BE2C (cell line): ENCODE measurements around the gene FHL3.
A peak's percentile ranks its signal among the peaks of the same experiment; 100 is the strongest.

Source experiments
- DNase-seq: peaks from one replicate; pipeline ENCODE4 v3.0.0-alpha.2; 2020
- H3K27me3 ChIP-seq: fragments of 250-450 bp; sonication (Bioruptor Pico); 2 replicates; pipeline ENCODE4 v1.5.1; 2020; ENCODE audit warnings: mild to moderate bottlenecking
- H3K36me3 ChIP-seq: fragments of 250-450 bp; sonication (Bioruptor Pico); 2 replicates; pipeline ENCODE4 v1.5.1; 2020; ENCODE audit warnings: mild to moderate bottlenecking
- H3K4me1 ChIP-seq: fragments of 250-450 bp; sonication (Bioruptor Pico); 2 replicates; pipeline ENCODE4 v1.5.1; 2020
- H3K4me3 ChIP-seq: 2 replicates; pipeline ENCODE4 v1.5.1; 2011; ENCODE audit warnings: low read depth, low read length
- H3K9me3 ChIP-seq: fragments of 250-450 bp; sonication (Bioruptor Pico); 2 replicates; pipeline ENCODE4 v1.5.1; 2020
- CTCF ChIP-seq: IDR thresholded peaks from 2 replicates; pipeline ENCODE4 v1.5.1; 2012; ENCODE audit warnings: mild to moderate bottlenecking, low read depth, low read length

The FHL3 gene

GRCh38 chr1:38029081-38029681 lies 23.9 kb upstream of the FHL3 start:
- peak; percentile 79 for DNase-seq
- no peaks in the 10 kb centered on the region for H3K27me3 ChIP-seq
- H3K4me1 ChIP-seq = peaks cover 31% of the 10 kb centered on the region
- no peaks in the 10 kb centered on the region for H3K36me3 ChIP-seq
- TF ChIP-seq CTCF = peak; percentile 13; the same call in 1 of the 2 replicates
- H3K4me3 ChIP-seq = peak overlapping the region; percentile 19
- no peaks in the 10 kb centered on the region for H3K9me3 ChIP-seq

DNA sequence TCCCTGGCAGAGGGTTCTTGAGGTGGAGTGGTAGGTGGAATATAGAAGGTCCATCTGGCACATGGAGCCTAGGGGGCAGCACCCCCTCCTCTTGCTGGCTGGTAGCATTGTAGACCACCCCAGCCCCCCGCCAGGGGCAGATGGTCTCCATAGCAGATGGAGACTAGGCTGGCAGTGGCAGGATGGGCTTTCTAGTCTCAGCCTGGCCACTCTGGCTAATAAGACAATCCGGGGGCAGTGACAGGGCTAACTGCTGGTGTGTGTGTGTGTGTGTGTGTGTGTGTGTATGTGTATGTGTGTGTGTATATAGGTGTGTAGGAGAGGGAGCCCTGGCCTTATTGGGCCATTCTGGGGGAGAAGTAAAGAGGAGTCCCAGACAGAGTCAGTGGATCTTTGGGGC lies 23.4 kb upstream of the FHL3 start:
- Histone ChIP-seq H3K4me3 (peak overlapping the region; percentile 19; the same call in 1 of the 2 replicates), H3K4me1 (peaks cover 31% of the 10 kb centered on the region)

DNA sequence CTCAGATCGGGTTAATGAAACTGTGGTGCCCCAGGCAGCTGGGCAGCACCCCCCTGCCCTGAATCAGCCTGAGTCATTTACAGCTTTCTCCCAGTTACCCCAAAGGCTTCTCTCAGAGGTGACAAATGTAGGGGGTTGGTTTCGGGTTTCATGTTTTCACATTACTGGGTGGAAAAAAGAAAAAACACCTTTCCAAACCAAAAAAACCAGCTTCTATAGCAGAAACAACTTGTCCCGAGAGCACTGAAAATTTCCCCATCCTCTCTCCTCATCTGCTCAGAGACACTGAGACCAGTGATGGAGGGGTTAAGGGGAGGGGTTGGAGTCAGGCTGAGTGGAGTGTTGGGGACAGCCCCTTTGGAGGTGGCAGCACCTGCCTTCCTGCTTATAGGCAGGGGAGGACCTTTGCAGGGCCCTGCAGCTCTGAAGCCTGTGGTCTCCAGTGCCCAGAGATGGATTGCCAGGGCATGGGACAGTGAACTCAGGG lies 22.8 kb upstream of the FHL3 start:
- Histone ChIP-seq H3K36me3 (no peaks in the 10 kb centered on the region), H3K4me3 (no peak overlapping the region; the same call in 1 of the 2 replicates), H3K9me3 (no peaks in the 10 kb centered on the region), H3K27me3 (no peaks in the 10 kb centered on the region), H3K4me1 (peaks cover 31% of the 10 kb centered on the region)
- no peak for DNase-seq
- TF ChIP-seq CTCF = no peak

More for the DNA sequence above, 23.4 kb upstream of the FHL3 start:
- Histone ChIP-seq H3K36me3 (no peaks in the 10 kb centered on the region), H3K9me3 (no peaks in the 10 kb centered on the region), H3K27me3 (no peaks in the 10 kb centered on the region)
- peak; percentile 20 for DNase-seq
- TF ChIP-seq CTCF = peak; percentile 11; the same call in 1 of the 2 replicates

- no peak overlapping the region for H3K4me3 ChIP-seq
- H3K4me1 ChIP-seq = peaks cover 31% of the 10 kb centered on the region
- H3K27me3 ChIP-seq = no peaks in the 10 kb centered on the region
- no peaks in the 10 kb centered on the region for H3K9me3 ChIP-seq
- no peak for DNase-seq
- H3K36me3 ChIP-seq = no peaks in the 10 kb centered on the region
- no peak for TF ChIP-seq CTCF
Measured at GRCh38 chr1:38027201-38028104, 22.1 kb upstream of the FHL3 start.

- no peaks in the 10 kb centered on the region for H3K9me3 ChIP-seq
- H3K27me3 ChIP-seq = no peaks in the 10 kb centered on the region
- no peak overlapping the region for H3K4me3 ChIP-seq
- TF ChIP-seq CTCF = peak; percentile 76
- H3K36me3 ChIP-seq = no peaks in the 10 kb centered on the region
- peaks cover 31% of the 10 kb centered on the region for H3K4me1 ChIP-seq
- DNase-seq = peak; percentile 62
Measured at GRCh38 chr1:38026592-38027200, 21.4 kb upstream of the FHL3 start.
